GM10266 (cell line): Measurements from ENCODE around the gene BICRAL.
"Not testable (repeated sequence)": the region's sequence is repeated elsewhere in the genome, so short reads cannot be mapped to it uniquely, and the experiment has no call there.

Experiments used
- DNase-seq: peaks from one replicate; pipeline ENCODE4 v3.0.0; 2012; ENCODE audit errors: extremely low spot score
- CTCF ChIP-seq: IDR thresholded peaks from 2 replicates; pipeline ENCODE4 v1.5.1; 2012; ENCODE audit warnings: mild to moderate bottlenecking, low read depth; ENCODE audit not compliant: control insufficient read depth, insufficient read depth; ENCODE audit errors: missing control alignments

BICRAL gene

DNA sequence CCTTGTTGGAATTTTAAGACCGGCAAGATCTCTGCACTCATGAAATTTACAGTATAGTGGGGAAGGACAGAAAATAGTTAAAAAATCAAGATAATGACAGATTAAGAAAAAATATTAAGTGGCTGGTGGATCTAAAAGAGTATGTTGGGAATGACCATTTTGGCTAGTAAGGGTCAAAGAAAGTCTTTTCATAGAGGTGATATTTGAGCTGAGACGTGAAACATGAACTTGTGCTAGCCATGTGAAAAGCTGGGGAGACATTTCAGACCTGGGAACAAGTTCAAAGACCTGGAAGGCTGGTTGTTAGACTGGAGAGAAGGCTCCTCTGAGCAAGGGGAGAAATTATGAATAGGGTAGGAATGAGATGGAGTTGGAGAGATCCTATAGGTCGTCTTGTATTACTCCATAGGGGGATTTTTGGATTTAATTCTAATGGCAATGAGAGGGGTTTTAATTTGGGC, 4.7 kb downstream of the BICRAL start:
- TF ChIP-seq CTCF = no peak
- DNase-seq = no peak

DNA sequence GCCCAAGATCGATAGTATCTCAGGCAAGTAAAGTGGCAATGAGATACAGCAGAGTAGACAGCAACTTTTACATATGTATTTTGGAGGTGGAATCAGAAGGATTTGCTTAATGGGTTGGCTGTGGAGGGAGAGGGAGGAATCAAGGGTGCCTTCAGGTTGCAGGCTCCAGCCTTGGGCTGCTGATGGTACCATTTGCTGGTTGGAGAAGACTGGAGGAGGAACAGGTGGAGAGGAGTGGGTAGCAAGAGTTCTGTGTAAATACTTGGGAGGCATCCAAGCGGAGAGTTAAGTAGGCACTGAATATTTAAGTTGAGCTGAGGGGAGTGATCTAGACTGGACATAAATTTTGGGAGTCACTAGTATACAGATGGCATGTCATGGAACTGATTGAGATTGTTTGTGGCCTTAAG, 5.2 kb downstream of the BICRAL start:
- no peak for DNase-seq
- TF ChIP-seq CTCF = no peak

DNA sequence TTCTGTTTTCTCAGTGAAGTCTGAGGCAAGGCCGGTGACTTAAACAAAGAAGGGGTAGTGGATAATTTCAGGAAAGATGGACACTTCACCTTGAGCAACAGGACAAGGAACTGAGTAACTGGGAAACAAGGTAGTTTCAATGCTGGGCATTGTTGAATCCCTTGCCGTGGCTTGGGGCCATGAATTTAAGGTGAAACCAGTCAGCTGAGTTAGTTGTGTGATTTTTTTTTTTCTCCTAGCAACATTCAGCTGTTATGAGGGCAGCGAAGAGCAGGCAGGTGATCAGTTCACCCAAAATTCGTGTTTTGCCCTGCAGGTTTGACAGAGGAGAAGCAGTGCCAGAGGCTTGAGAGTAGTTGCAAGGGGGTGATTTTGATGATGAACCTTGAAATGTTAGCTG, 6.8 kb downstream of the BICRAL start:
- no peak for DNase-seq
- no peak for TF ChIP-seq CTCF

GRCh38 chr6:42790549-42791181, 8.8 kb downstream of the BICRAL start:
- TF ChIP-seq CTCF = no peak
- DNase-seq = no peak

DNA sequence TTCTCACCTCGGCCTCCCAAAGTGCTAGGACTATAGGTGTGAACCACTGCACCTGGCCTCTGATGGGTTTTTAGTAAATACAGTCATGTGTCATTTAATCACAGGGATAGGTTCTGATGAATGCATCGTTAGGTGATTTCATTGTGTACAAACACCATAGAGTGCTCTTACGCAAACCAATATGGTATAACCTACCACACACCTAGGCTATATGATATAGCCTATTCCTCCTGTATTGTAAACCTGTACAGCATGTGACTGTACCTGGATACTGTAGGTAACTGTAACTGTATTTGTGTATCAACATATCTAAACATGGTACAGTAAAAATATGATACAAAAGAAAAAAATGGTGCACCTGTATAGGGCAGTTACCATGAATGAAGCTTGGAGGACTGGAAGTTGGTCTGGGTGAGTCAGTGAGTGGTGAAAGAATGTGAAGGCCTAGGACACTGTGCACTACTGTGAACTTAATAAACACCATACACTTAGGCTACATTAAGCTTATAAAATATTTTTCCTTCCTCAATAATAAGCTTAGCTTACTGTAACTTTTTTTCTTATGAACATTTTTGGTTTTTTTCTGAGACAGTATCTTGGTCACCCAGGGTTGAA, 10.0 kb downstream of the BICRAL start:
- no peak for DNase-seq
- TF ChIP-seq CTCF = no peak

DNA sequence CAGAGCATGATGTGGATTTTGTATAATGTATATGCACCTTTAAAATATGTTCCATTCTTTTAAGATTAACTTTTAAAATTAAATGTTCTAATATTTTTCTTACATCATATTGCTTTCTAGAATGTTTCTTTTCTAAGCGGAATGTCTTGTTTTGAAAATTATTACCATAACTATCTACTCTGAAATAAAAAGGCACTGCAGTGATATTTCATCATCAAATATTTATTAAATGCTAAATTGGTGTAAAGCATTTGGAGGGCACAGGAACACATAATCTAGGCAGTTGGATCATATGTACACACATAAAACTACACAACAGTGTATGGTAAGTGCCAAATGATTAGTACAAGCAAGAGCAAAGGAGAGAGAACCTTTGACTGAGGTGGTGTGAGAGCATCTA, 13.8 kb downstream of the BICRAL start:
- TF ChIP-seq CTCF = no peak
- DNase-seq = no peak

DNA sequence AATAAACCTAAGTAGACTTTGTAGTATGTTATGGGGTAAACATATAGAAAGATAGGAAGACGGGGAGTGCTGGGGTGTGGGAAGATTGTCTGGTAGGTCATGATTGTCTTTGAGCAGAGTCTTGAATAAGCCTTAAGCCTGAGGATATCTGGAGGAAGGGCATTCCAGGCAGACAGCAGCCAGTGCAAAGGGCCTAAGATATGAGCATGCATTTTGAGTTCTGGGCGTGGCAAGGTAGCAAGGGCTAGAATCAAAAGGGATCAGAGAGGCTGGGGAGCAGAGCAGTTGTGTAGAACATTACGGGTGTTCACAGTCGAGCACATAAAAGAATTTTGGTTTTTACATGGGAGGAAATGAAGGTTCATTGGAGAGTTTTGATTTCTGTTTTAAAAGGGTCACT, 14.3 kb downstream of the BICRAL start:
- TF ChIP-seq CTCF = no peak
- DNase-seq = no peak

- DNase-seq = not testable (repeated sequence)
Observed at GRCh38 chr6:42797696-42798095, 15.8 kb downstream of the BICRAL start.
